OCI-LY3 (cell line): ENCODE measurements around the gene BST1.

Source experiments
- CTCF ChIP-seq: fragments of 200-600, 300-600 bp; sonication (generic); IDR thresholded peaks from 2 replicates; pipeline ENCODE4 v1.5.1; 2014; ENCODE audit warnings: antibody characterized with exemption, low read length, low read depth
- EZH2phosphoT487 ChIP-seq: fragments of 200-600 bp; shearing (Covaris generic); IDR thresholded peaks from 2 replicates; pipeline ENCODE4 v1.6.1; 2018; ENCODE audit warnings: antibody characterized with exemption, mixed run types, low read depth

- TF ChIP-seq CTCF (no peak), EZH2phosphoT487 (no peak)
Observed at GRCh38 chr4:15738877-15739276, 36.0 kb downstream of the BST1 start.
